ENCODE data around the gene TMEM132E. TPM values are rescaled to one million over a fixed set of nuclear protein-coding genes. Genes with fewer than 3 reads are reported as not detected.
A peak's percentile ranks its signal among the peaks of the same experiment; 100 is the strongest.

Gene TMEM132E
- total RNA-seq, 2 donors from 2014 or later = 0.15 TPM; not detected in 1

DNA sequence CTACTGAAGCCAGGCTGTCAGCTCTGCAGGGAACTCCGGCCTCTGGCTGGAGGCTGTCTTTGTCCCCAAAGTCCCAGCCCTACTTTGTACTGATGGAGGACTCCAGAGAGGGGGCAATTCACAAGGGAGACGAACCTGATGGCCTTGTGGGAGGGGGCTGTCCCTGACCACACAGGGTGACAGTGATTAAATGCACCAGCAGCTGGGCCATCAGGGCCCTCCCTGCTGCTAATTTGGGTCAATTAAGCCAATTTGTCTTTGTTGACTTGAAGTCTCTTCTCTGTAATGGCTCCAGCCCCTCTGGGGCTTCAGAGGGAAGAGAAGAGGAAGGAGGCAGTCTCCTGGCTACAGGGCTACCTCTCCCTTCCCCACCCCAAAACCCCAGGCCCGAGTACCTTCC lies 22.0 kb downstream of the TMEM132E start:
- no peak overlapping the region for H3K27ac ChIP-seq (ENCODE audit: low read depth, low read length)

DNA sequence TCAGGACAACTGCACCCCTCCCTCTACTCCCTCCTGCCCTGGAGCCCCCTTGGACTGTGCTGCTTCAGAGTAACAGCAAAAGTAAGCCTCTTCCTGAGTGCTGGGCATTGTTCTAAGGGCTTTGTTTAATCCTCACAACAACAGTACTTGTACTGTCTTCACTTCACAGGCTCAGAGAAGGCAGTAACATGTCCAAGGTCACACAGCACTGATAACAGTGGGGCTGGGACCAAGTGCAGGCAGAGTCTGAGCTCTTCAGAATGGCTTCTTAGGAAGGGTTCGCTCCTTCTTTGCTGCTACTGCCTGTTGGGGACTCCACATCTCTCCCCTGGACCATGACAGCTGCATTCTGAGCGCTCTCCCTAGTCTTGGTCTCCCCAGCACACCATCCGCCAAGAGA lies 24.6 kb downstream of the TMEM132E start:
- H3K4me1 ChIP-seq (ENCODE audit: control insufficient read depth, insufficient read depth, low read length) = peaks cover 28% of the 10 kb centered on the region
- peaks cover 30% of the 10 kb centered on the region for H3K4me1 Mint-ChIP-seq

More for the DNA sequence above, 22.0 kb downstream of the TMEM132E start:
- H3K27ac Mint-ChIP-seq = no peak overlapping the region
- H3K4me1 Mint-ChIP-seq = peaks cover 22% of the 10 kb centered on the region
- H3K9me3 Mint-ChIP-seq = no peaks in the 10 kb centered on the region
- Histone ChIP-seq H3K36me3 (ENCODE audit: control insufficient read depth, insufficient read depth, low read length) (no peaks in the 10 kb centered on the region), H3K4me1 (ENCODE audit: control insufficient read depth, insufficient read depth, low read length) (peaks cover 19% of the 10 kb centered on the region), H3K4me3 (ENCODE audit: low read length) (no peak overlapping the region), H3K9ac (ENCODE audit: extremely low read depth, low read length, poor library complexity, severe bottlenecking) (no peak overlapping the region), H3K27me3 (ENCODE audit: control insufficient read depth, insufficient read depth, low read length, poor library complexity, severe bottlenecking) (no peaks in the 10 kb centered on the region), H3K9me3 (ENCODE audit: control insufficient read depth, low read length) (no peaks in the 10 kb centered on the region)
- TF ChIP-seq, protein P1, sequence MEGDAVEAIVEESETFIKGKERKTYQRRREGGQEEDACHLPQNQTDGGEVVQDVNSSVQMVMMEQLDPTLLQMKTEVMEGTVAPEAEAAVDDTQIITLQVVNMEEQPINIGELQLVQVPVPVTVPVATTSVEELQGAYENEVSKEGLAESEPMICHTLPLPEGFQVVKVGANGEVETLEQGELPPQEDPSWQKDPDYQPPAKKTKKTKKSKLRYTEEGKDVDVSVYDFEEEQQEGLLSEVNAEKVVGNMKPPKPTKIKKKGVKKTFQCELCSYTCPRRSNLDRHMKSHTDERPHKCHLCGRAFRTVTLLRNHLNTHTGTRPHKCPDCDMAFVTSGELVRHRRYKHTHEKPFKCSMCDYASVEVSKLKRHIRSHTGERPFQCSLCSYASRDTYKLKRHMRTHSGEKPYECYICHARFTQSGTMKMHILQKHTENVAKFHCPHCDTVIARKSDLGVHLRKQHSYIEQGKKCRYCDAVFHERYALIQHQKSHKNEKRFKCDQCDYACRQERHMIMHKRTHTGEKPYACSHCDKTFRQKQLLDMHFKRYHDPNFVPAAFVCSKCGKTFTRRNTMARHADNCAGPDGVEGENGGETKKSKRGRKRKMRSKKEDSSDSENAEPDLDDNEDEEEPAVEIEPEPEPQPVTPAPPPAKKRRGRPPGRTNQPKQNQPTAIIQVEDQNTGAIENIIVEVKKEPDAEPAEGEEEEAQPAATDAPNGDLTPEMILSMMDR (conservative IDR thresholded peaks at IDR 0.05) = no peak
- no peak for DNase-seq
- WGBS, 2 experiments (ENCODE audit: insufficient coverage in 1 of 2, insufficient read length in 1 of 2) = 73 to 80% methylated on average over 1 to 3 of the region's 3 CpGs
- no peak overlapping the region for H3K4me3 Mint-ChIP-seq
- no peaks in the 10 kb centered on the region for H3K36me3 Mint-ChIP-seq (ENCODE audit: low read depth)
- peaks cover 23% of the 10 kb centered on the region for H3K27me3 Mint-ChIP-seq (ENCODE audit: insufficient read depth)

GRCh38 chr17:34606763-34607162 lies 27.4 kb downstream of the TMEM132E start:
- Histone ChIP-seq H3K9me3 (ENCODE audit: control insufficient read depth, low read length) (no peaks in the 10 kb centered on the region), H3K4me3 (ENCODE audit: low read length) (no peak overlapping the region), H3K27ac (ENCODE audit: low read depth, low read length) (no peak overlapping the region), H3K27me3 (ENCODE audit: control insufficient read depth, insufficient read depth, low read length, poor library complexity, severe bottlenecking) (no peaks in the 10 kb centered on the region), H3K4me1 (ENCODE audit: control insufficient read depth, insufficient read depth, low read length) (peaks cover 19% of the 10 kb centered on the region), H3K9ac (ENCODE audit: extremely low read depth, low read length, poor library complexity, severe bottlenecking) (no peak overlapping the region), H3K36me3 (ENCODE audit: control insufficient read depth, insufficient read depth, low read length) (no peaks in the 10 kb centered on the region)
- TF ChIP-seq, protein P1 (conservative IDR thresholded peaks at IDR 0.05) = no peak
- Mint-ChIP-seq H3K4me1 (peaks cover 33% of the 10 kb centered on the region), H3K27me3 (ENCODE audit: insufficient read depth) (peaks cover 10% of the 10 kb centered on the region), H3K36me3 (ENCODE audit: low read depth) (no peaks in the 10 kb centered on the region), H3K9me3 (no peaks in the 10 kb centered on the region), H3K4me3 (no peak overlapping the region), H3K27ac (no peak overlapping the region)
- DNase-seq = peak; percentile 82
- 48 to 58% methylated on average over 3 to 5 of the region's 5 CpGs for WGBS, 2 experiments (ENCODE audit: insufficient coverage in 1 of 2, insufficient read length in 1 of 2)

More for the DNA sequence above, 24.6 kb downstream of the TMEM132E start:
- Mint-ChIP-seq H3K36me3 (ENCODE audit: low read depth) (no peaks in the 10 kb centered on the region), H3K4me3 (no peak overlapping the region), H3K27me3 (ENCODE audit: insufficient read depth) (peaks cover 10% of the 10 kb centered on the region), H3K9me3 (no peaks in the 10 kb centered on the region), H3K27ac (no peak overlapping the region)
- no peak overlapping the region for H3K9ac ChIP-seq (ENCODE audit: extremely low read depth, low read length, poor library complexity, severe bottlenecking)
- WGBS, 2 experiments (ENCODE audit: insufficient coverage in 1 of 2, insufficient read length in 1 of 2) = 99 to 100% methylated on average over 2 to 3 of the region's 3 CpGs
- no peak overlapping the region for H3K4me3 ChIP-seq (ENCODE audit: low read length)
- no peaks in the 10 kb centered on the region for H3K9me3 ChIP-seq (ENCODE audit: control insufficient read depth, low read length)
- H3K27ac ChIP-seq (ENCODE audit: low read depth, low read length) = no peak overlapping the region
- no peaks in the 10 kb centered on the region for H3K27me3 ChIP-seq (ENCODE audit: control insufficient read depth, insufficient read depth, low read length, poor library complexity, severe bottlenecking)
- TF ChIP-seq, protein P1 (conservative IDR thresholded peaks at IDR 0.05) = no peak
- DNase-seq = no peak
- H3K36me3 ChIP-seq (ENCODE audit: control insufficient read depth, insufficient read depth, low read length) = no peaks in the 10 kb centered on the region
